Duodenal mucosa (tissue), 2 donors: Measurements from ENCODE around the gene SGSM2.

Source experiments
- H3K27ac ChIP-seq: one replicate; pipeline ENCODE4 v1.7.0; 2013; ENCODE audit warnings: low read depth, low read length
- H3K27me3 ChIP-seq, 2 donors: one replicate each; pipeline ENCODE4 v1.7.0; 2013; ENCODE audit warnings: low read length in 2 of 2, control low read depth in 1 of 2; ENCODE audit not compliant: insufficient read depth in 2 of 2, control insufficient read depth in 1 of 2
- H3K36me3 ChIP-seq, 2 donors: one replicate each; pipeline ENCODE4 v1.7.0; 2013; ENCODE audit warnings: low read length in 2 of 2, control low read depth in 1 of 2; ENCODE audit not compliant: insufficient read depth in 2 of 2, control insufficient read depth in 1 of 2
- H3K4me1 ChIP-seq, 2 donors: one replicate each; pipeline ENCODE4 v1.7.0; 2013; ENCODE audit warnings: low read length in 2 of 2, control low read depth in 1 of 2; ENCODE audit not compliant: insufficient read depth in 2 of 2, control insufficient read depth in 1 of 2
- H3K4me3 ChIP-seq, 2 donors: one replicate each; pipeline ENCODE4 v1.7.0; 2013; ENCODE audit warnings: low read length in 2 of 2, low read depth in 1 of 2
- H3K9ac ChIP-seq, 2 donors: one replicate each; pipeline ENCODE4 v1.7.0; 2013; ENCODE audit warnings: low read length in 2 of 2, low read depth in 1 of 2
- H3K9me3 ChIP-seq, 2 donors: one replicate each; pipeline ENCODE4 v1.7.0; 2013; ENCODE audit warnings: low read length in 2 of 2, control low read depth in 1 of 2; ENCODE audit not compliant: control insufficient read depth in 1 of 2

SGSM2 gene

DNA sequence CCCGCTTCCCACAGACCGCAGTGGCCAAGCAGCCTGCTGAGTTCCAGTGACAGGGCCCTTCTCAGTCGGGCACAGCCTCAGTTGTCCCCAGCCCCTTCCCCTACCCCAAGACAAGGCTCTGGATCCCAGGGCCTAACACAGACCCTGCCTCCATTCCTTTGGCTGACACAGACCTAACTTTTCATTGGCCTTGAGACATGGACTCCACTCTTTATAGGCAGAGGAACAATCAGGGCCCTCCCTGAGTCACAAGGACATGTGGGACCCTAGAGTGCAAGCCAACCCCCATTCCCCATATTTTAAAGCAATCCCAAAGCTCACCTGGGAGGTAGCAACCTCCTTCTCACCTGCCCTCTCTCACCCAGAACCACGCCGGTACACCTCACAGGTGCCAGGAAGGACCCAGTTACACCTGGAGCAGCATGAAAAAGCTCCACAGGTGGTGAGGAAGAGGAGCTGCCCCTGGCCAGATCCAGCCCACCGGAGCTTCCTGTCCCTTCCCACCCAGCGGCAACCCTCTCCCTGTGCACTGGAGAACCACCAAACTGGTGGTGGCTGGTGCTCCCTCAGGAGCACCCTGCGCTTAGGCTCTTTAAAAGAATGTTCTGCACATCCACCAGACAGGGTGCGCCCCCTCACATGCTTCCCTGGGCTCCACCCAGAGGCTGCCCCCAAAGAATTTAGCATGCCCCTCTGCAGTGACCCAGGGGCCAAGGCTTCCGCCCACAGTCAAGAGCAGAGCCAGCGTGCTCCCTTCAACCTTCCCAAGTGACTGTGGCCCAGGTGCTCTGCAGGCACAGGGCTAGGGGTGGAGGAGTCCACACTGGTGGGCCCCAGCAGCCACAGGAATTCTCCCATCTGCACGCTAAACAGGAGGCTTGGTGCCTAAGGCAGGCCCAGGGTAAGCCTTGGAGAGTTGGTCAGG is 60.2 kb downstream of the SGSM2 start:
- peak overlapping the region in 1 of 2 donors; percentile 55 for H3K4me3 ChIP-seq
- peak overlapping the region; percentile 85 for H3K9ac ChIP-seq
- peaks cover 48 to 51% of the 10 kb centered on the region in 2 donors for H3K4me1 ChIP-seq
- H3K27me3 ChIP-seq = no peaks in the 10 kb centered on the region
- peak overlapping the region; percentile 99 for H3K27ac ChIP-seq
- no peaks in the 10 kb centered on the region for H3K9me3 ChIP-seq
- no peaks in the 10 kb centered on the region for H3K36me3 ChIP-seq

DNA sequence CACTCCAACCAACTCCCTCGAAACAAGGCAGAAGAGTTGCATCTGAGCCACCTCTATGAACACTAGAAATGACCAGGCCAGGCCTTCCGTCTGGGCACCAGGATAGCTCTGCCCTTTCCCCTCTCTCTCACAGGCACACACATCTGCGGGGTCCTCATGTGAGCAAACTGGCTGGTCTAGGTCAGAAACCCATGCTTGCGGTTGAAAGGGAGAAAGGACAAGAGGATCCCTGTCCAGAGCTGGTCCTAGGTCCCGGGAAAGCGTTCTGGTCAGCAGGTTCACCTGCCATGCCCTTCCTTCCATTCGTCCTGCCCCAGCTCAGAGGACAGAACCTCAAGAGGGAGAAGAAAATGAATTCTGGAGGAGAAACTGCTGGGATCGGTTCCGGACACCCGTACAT is 60.9 kb downstream of the SGSM2 start:
- H3K9ac ChIP-seq = peak overlapping the region; percentile 51 to 85
- peaks cover 55 to 57% of the 10 kb centered on the region in 2 donors for H3K4me1 ChIP-seq
- H3K9me3 ChIP-seq = no peaks in the 10 kb centered on the region
- H3K27me3 ChIP-seq = no peaks in the 10 kb centered on the region
- H3K4me3 ChIP-seq = peak overlapping the region in 1 of 2 donors; percentile 60
- peak overlapping the region; percentile 99 for H3K27ac ChIP-seq
- H3K36me3 ChIP-seq = no peaks in the 10 kb centered on the region

GRCh38 chr17:2398655-2399571 is 61.6 kb downstream of the SGSM2 start:
- Histone ChIP-seq H3K36me3 (no peaks in the 10 kb centered on the region), H3K27me3 (no peaks in the 10 kb centered on the region), H3K4me3 (peak overlapping the region; percentile 95 to 96), H3K9ac (peak overlapping the region; percentile 97 to 99), H3K9me3 (no peaks in the 10 kb centered on the region), H3K4me1 (peaks cover 61 to 62% of the 10 kb centered on the region in 2 donors), H3K27ac (peak overlapping the region; percentile 99)

GRCh38 chr17:2399572-2400473 is 62.5 kb downstream of the SGSM2 start:
- peak overlapping the region; percentile 99 for H3K27ac ChIP-seq
- H3K36me3 ChIP-seq = no peaks in the 10 kb centered on the region
- peak overlapping the region; percentile 95 to 96 for H3K4me3 ChIP-seq
- H3K9ac ChIP-seq = peak overlapping the region; percentile 97 to 99
- peaks cover 61 to 62% of the 10 kb centered on the region in 2 donors for H3K4me1 ChIP-seq
- H3K27me3 ChIP-seq = no peaks in the 10 kb centered on the region
- no peaks in the 10 kb centered on the region for H3K9me3 ChIP-seq

GRCh38 chr17:2400474-2400866 is 63.2 kb downstream of the SGSM2 start:
- H3K9ac ChIP-seq = peak overlapping the region; percentile 96 to 97
- peak overlapping the region; percentile 99 for H3K27ac ChIP-seq
- no peaks in the 10 kb centered on the region for H3K9me3 ChIP-seq
- H3K36me3 ChIP-seq = no peaks in the 10 kb centered on the region
- H3K4me3 ChIP-seq = peak overlapping the region; percentile 95 to 96
- peaks cover 61 to 62% of the 10 kb centered on the region in 2 donors for H3K4me1 ChIP-seq
- H3K27me3 ChIP-seq = no peaks in the 10 kb centered on the region

- no peaks in the 10 kb centered on the region for H3K9me3 ChIP-seq
- peak within 1 kb of the TSS; percentile 96 to 97 for H3K9ac ChIP-seq
- peak within 1 kb of the TSS; percentile 95 to 96 for H3K4me3 ChIP-seq
- no peaks in the 10 kb centered on the region for H3K27me3 ChIP-seq
- H3K27ac ChIP-seq = peak within 1 kb of the TSS; percentile 99
- no peaks in the 10 kb centered on the region for H3K36me3 ChIP-seq
- peaks cover 61 to 62% of the 10 kb centered on the region in 2 donors for H3K4me1 ChIP-seq
Measured at GRCh38 chr17:2400877-2401425, 63.6 kb downstream of the SGSM2 start, which contains the start of gene MNT. Gene MNT, minus strand, starts transcription at chr17:2401060. Its CDS starts 348 bp downstream, at chr17:2400712.

GRCh38 chr17:2401426-2402221 is 64.3 kb downstream of the SGSM2 start:
- peak overlapping the region; percentile 91 for H3K9ac ChIP-seq
- no peaks in the 10 kb centered on the region for H3K27me3 ChIP-seq
- peak overlapping the region; percentile 84 to 96 for H3K4me3 ChIP-seq
- no peaks in the 10 kb centered on the region for H3K9me3 ChIP-seq
- H3K4me1 ChIP-seq = peaks cover 61 to 62% of the 10 kb centered on the region in 2 donors
- H3K36me3 ChIP-seq = no peaks in the 10 kb centered on the region
- H3K27ac ChIP-seq = peak overlapping the region; percentile 99

- H3K9me3 ChIP-seq = no peaks in the 10 kb centered on the region
- H3K4me1 ChIP-seq = peaks cover 58 to 61% of the 10 kb centered on the region in 2 donors
- peak overlapping the region; percentile 74 for H3K4me3 ChIP-seq
- H3K9ac ChIP-seq = peak overlapping the region; percentile 72 to 91
- no peaks in the 10 kb centered on the region for H3K36me3 ChIP-seq
- no peaks in the 10 kb centered on the region for H3K27me3 ChIP-seq
- peak overlapping the region; percentile 99 for H3K27ac ChIP-seq
Measured at GRCh38 chr17:2402544-2402943, 65.2 kb downstream of the SGSM2 start.
